GM10266 (cell line): ENCODE measurements around the gene KISS1R.
"Not testable (repeated sequence)": the region's sequence is repeated elsewhere in the genome, so short reads cannot be mapped to it uniquely, and the experiment has no call there.

Source experiments
- DNase-seq: peaks from one replicate; pipeline ENCODE4 v3.0.0; 2012; ENCODE audit errors: extremely low spot score
- TF ChIP-seq, protein P1 (sequence below): IDR thresholded peaks from 2 replicates; pipeline ENCODE4 v1.5.1; 2012; ENCODE audit warnings: mild to moderate bottlenecking, low read depth; ENCODE audit not compliant: control insufficient read depth, insufficient read depth; ENCODE audit errors: missing control alignments

The KISS1R gene

DNA sequence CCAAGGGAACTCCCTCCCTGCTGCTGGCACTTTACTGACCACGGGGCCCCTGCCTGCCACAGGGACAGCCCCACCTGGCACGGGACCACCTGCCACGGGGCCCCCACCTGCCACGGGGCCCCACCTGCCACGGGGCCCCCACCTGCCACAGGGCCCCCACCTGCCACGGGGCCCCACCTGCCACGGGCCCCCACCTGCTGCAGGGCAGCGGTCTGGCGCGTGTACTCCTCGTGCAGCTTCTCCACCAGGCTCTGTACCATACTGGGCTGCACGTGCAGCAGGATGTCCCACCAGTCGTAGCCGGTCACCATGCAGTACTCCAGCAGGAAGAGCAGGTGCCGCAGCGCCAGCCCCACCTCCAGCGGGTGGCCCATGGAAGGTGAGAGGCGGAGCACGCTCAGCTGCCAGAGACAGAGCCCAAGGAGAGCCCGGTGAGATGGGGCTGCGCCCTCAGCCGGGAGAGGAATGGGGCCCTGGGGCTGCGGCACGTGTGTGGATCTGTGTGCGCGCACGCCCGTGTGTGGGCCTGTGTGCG is 40.3 kb upstream of the KISS1R start:
- no peak for DNase-seq
- TF ChIP-seq, protein P1, sequence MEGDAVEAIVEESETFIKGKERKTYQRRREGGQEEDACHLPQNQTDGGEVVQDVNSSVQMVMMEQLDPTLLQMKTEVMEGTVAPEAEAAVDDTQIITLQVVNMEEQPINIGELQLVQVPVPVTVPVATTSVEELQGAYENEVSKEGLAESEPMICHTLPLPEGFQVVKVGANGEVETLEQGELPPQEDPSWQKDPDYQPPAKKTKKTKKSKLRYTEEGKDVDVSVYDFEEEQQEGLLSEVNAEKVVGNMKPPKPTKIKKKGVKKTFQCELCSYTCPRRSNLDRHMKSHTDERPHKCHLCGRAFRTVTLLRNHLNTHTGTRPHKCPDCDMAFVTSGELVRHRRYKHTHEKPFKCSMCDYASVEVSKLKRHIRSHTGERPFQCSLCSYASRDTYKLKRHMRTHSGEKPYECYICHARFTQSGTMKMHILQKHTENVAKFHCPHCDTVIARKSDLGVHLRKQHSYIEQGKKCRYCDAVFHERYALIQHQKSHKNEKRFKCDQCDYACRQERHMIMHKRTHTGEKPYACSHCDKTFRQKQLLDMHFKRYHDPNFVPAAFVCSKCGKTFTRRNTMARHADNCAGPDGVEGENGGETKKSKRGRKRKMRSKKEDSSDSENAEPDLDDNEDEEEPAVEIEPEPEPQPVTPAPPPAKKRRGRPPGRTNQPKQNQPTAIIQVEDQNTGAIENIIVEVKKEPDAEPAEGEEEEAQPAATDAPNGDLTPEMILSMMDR: no peak

DNA sequence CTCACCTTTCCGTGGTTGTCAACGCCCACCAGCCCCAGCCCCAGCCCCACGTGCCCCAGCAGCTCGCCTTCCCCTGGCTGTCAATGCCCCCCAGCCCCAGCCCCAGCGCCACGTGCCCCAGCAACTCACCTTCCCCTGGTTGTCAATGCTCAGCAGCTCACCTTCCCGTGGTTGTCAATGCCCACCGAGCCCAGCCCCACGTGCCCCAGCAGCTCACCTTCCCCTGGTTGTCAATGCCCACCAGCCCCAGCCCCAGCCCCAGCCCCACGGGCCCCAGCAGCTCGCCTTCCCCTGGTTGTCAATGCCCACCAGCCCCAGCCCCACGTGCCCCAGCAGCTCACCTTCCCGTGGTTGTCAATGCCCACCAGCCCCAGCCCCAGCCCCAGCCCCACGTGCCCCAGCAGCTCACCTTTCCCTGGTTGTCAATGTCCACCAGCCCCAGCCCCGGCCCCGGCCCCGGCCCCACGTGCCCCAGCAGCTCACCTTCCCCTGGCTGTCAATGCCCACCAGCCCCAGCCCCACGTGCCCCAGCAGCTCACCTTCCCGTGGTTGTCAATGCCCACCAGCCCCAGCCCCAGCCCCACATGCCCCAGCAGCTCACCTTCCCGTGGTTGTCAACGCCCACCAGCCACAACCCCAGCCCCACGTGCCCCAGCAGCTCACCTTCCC is 39.0 kb upstream of the KISS1R start:
- DNase-seq: not testable (repeated sequence)

DNA sequence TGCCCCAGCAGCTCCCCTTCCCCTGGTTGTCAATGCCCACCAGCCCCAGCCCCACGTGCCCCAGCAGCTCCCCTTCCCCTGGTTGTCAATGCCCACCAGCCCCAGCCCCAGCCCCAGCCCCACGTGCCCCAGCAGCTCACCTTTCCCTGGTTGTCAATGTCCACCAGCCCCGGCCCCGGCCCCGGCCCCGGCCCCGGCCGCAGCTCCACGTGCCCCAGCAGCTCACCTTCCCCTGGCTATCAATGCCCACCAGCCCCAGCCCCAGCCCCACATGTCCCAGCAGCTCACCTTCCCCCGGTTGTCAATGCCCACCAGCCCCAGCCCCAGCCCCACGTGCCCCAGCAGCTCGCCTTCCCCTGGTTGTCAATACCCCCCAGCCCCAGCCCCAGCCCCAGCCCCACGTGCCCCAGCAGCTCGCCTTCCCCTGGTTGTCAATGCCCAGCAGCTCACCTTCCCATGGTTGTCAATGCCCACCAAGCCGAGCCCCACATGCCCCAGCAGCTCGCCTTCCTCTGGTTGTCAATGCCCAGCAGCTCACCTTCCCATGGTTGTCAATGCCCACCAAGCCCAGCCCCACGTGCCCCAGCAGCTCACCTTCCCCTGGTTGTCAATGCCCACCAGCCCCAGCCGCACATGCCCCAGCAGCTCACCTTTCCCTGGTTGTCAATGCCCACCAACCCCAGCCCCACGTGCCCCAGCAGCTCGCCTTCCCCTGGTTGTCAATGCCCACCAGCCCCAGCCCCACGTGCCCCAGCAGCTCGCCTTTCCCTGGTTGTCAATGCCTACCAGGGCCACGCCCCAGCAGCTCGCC is 38.2 kb upstream of the KISS1R start:
- not testable (repeated sequence) for DNase-seq

DNA sequence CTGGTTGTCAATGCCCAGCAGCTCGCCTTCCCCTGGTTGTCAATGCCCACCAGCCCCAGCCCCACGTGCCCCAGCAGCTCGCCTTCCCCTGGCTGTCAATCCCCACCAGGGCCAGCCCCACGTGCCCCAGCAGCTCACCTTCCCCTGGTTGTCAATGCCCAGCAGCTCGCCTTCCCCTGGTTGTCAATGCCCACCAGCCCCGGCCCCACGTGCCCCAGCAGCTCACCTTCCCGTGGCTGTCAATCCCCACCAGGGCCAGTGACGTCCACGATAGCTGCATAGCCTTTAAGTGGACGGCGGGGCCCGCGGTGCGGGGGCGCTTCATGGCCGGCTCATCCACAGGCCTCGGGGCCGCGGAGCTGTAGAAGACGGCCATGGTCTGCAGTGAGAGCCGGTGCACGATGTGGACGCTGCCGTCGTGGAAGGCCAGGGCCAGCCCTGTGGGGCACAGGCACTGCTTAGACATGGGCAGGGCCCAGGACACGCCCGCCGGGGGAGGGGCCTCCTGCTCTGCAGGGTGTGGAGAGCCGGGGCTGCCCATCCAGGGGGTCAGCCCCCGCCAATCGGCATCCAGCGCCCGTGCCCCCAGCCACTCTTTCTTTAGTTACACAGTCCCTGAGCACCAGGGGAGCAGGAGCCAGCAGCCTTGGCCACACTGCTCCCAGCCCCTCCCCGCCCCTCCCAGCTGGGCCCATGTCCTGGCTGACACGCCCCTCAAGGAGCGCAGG is 37.3 kb upstream of the KISS1R start:
- DNase-seq: no peak
- TF ChIP-seq, protein P1: no peak

DNA sequence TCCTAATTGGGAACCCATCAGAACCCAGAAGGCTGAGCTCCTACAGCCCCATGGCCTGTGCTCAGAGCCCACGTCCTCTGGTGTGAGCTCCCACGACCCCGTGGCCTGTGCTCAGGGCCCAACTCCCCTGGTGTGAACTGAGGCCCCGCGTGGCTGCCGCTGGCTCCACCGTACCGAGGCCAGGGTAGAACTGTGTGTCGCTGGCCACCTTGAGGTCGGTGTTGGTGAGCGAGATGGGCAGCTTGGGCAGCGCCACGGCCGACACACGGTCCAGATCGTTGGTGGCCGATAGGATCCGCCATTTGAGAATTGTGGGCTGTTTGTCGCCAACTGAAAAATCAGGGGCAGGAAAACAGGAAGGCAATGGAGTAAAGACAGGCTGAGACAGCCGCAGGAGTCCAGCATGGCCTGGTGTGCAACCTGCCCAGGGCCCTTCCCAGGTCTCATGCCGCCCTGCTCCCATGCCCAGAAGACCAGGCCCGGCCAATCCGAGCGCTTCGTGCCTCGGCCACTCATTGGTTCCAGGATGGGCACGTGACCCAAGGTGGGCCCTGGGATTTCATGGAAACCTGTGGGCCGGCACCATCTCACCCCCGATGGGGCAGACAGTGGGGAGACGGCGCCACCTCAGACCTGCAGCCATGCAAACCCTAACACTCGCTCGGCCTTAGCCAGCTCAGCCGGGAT is 35.6 kb upstream of the KISS1R start:
- no peak for DNase-seq

DNA sequence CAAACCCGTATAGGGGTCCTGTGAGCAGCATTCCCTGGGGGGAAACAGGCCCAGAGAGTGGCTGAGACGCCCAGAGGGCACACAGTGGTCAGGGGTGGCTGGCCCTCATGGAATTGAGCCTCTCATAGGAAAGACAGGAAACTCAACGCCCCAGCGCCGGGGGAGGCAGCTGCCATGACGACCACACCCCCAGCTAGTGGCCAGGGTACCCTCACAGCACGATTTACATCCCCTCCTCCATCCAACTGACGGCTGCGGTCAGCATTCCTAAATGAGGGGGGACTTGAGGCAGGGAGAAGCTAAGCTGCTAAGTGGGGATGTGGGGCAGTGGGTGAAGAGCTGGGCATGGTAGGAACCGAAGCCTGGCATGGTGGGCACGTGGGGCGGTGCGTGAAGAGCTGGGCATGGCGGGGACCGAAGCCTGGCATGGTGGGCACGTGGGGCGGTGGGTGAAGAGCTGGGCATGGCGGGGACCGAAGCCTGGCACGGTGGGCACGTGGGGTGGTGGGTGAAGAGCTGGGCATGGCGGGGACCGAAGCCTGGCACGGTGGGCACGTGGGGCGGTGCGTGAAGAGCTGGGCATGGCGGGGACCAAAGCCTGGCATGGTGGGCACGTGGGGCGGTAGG is 34.1 kb upstream of the KISS1R start:
- TF ChIP-seq, protein P1: no peak
- DNase-seq: no peak

More for the DNA sequence above, 35.6 kb upstream of the KISS1R start:
- TF ChIP-seq, protein P1: no peak

DNA sequence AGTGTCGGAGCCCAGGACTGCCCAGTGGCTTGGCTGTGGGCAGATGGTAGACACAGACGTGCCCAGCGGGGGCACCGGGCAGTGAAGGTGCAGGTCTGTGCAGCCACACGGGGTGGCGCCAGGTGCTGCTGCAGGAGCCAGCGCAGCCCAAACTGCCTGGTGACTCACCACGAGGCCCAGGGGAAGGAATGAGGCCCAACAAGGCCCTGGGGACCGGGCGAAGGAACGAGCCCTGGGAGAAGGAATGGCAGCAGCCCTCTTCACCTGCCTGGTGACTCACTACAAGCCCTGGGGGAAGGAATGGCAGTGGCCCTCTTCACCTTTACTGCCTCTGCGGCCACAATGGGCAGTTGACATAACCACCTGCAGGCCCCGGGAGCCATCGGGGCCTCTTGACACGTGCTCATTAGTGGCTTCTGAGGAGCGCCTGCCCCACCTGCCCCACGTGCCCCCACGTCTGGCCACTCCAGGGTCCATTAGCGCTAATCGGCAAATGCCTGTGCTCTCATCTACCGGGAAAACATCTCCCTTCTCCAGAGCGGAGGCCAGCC is 33.4 kb upstream of the KISS1R start:
- DNase-seq: no peak
- TF ChIP-seq, protein P1: no peak
